Activated gamma-delta T cell (primary cell): ENCODE results near the gene SCN4A.

Source experiments
- DNase-seq: peaks from one replicate; lab custom pipeline; 2025; lab: John Stamatoyannopoulos, UW

SCN4A gene

GRCh38 chr17:64001763-64002529, 29.2 kb upstream of the SCN4A start:
- no peak for DNase-seq

DNA sequence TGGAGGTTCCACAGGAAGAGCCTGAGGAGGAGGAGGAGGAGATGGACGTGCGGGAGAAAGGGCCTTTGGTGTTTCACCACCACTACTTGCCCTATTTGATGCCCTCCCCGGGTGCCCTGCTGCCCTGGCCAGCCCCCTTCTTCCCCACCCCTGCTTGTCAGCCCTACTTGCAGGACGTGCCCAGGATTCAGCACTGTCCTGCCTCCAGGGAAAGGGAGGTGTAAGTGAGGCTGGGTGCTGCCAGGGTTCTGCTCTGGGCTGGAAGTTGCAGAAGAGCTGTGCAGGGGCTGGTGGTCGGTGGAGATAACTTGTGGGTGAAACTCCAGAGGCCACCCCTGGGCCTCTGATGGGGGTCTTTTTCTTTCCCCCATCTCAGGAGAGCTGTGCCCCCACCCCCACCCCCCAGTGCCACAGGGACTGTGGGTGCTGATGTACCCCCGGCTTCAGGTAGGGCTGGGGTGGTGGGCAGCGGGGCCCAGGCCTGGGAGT, 28.4 kb upstream of the SCN4A start:
- no peak for DNase-seq

DNA sequence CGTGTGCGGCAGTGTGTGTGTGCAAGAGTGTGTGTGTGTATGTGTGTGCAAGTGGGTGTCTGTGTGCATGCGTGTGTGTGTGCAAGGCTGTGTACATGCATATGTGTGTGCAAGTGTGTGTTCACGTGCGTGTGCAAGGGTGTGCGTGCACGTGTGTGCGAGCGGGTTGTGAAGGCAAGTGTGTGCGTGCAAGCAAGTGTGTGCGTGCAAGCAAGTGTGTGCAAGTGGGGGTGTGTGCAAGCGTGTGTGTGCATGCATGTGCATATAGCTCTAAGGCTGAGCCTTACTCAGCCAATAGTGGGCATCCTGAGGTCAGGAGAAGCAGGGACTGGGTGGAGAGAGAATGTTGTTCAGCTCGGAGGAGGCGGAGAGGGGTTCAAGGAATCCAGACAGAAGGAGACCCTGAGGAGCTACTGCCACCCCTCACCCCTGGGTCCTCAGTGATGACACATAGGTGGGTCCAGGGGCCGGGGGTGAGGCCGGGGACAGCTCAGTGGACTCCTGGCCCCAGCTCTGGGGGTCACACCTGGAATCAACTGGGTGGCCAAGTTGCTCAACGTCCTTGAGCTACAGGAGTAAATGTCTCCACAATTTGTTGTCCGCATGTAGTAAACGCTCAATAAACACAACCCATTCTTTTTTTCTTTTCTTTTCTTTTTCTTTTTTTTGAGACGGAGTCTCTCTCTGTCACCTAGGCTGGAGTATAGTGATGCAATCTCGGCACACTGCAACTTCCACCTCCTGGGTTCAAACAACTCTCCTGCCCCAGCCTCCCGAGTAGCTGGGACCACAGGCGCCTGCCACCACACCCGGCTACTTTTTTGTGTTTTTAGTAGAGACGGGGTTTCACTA, 27.2 kb upstream of the SCN4A start:
- DNase-seq, result no peak

- peak; percentile 30 for DNase-seq
Observed at GRCh38 chr17:63998721-63999679, 26.3 kb upstream of the SCN4A start.

DNA sequence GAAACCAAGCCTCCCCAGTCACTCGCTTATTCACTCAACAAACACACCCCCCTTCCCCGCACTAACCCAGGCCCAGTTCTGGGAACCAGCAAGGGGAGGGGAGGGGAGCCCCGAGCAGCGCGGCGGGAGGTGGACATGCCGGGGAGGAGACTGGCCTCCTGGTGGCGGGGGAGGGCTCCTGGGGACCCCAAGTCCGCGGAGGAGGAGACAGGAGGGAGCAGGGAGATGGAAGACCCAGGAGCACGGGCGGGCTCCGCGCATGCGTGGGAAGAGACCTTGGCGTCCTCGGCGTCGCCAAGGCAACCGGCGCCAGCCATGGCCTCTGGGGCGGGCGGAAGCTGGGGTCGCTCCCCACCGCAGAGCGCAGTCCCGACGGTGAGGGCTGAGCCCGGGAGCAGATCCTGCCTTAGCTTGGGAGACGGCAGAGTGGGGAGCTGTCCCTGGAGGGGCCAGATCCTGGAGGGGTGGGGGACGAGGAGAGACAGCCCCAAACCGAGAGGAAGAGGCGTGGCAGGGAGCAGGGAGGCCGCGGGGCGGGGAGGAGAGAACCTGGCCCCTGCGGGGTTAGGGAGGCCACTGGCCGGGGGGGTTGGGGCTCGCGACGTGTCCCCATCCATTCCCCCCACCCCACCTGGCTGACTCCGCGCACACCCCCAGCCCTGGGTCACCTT, 25.5 kb upstream of the SCN4A start, which contains the start of gene PRR29:
TSS of gene PRR29 (plus strand) at position 302 of the 671 bp plus-strand sequence. CDS start at position 316, 14 bp downstream.
- peak; percentile 64 for DNase-seq

DNA sequence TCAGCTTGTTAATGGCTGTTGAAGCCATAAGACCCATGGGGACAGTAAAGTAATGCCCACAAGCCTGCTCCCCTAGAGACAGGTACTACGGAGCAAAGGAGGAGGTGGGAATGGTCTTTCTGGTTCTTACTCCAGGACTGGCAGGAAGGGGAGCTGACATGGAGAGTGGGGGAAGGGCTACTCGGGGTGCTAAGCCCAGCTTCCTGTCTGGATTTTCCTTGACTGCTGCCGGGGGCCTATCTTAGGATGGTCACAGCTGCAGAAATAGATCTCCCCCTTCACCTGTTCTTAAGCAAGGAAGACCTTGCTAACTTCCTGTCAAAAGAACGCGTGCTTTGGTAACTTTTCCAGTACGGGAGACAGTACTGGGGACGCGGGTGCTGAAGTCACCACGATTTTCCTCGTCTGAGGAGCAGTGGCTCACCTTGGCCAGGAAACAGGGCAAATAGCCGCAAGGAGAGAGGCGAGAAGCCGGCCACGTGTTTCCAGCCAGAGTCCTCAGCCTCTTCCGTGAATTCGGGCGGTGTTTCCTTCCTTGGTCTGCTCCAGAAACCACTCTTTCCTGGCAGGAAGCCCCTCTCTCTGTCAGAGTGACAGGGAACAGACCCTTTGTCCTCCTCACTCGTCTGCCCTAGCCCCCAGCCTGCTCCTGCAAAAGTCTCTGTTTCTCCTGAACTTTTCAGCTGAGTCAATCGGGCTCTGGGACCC, 24.8 kb upstream of the SCN4A start:
- DNase-seq, result no peak

- no peak for DNase-seq
Observed at GRCh38 chr17:63996430-63997182, 23.9 kb upstream of the SCN4A start.

DNA sequence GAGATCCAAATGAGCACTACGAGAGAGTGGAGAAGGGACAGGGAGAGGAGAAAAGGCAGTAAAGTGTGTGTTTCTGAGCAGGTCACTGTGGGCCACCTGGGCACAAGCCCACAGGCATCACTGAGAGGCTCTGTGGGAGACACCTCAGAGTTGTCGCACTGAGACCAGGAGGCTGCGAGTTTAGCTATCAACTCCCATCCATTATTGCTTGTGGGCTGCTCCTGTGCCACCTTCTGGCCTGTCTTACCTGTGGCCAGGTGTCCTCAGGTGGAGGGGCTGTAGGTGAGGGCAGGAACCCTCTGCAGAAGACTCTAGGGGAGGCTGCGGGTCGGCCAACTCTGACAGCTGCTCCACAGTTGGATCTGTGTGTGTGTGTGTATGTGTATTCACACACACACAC, 22.9 kb upstream of the SCN4A start:
- no peak for DNase-seq

GRCh38 chr17:63993368-63993985, 20.8 kb upstream of the SCN4A start:
- no peak for DNase-seq

DNA sequence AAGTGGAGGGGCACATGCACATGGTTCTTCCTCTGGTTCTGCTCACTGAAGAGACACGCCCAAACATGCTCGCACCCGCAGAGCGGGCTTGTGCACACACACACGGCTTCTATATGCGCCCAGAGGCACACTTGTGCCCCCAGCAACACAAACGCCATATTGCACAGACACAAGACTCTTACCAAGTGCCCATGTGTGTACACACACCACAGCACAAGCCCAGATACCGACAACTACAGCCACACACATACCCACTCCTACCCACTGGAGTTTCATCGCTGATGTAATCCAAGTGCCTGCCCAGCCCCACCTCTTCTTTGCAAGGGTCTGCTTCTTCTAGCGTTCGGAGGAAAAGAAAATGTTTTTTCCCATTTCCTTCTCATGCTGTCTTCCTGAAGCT, 18.9 kb upstream of the SCN4A start:
- DNase-seq, result no peak

GRCh38 chr17:63989622-63990345, 17.1 kb upstream of the SCN4A start:
- no peak for DNase-seq

DNA sequence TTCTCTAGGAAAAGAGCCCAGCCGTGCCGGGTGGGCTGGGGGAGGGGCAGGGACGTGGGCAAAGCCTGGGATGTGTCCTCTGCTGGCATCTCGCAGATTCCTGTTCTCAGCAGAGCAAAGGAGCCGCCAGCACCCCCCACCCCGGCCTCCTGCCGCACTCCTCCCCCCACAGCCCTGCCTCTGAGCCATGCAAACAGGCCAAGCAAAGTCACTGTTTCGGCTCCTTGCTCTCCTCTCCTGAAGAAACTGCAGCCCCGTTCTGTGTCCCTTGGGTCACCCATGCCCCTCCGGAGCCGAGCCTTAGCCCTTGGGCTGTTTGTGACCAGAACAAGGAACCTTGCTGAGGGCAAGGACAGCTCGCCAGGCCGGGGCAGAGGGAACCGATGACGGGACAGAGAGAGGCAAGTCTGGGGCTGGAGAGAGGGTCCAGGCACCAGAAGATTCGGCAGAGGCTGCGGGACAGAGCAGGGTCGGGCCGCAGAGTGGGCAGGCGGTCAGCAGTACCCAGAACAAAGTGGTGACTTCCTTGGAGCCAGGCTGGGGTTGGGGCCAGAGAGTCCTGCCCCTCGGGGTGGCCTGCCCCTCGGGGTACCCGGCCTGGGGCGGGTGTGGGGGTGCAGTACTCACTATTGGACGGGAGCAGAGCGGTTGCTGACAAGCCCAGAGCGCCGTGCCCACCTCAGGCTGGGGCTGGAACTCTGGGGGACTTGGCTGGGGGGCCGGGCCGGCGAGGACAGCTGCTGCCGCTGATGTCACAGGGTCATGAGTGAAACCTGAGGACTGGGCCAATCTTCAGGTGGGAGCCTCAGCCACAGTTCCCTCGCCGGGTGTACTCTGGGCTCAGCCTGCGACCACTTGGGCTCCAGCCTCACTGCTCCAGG, 16.3 kb upstream of the SCN4A start:
- DNase-seq, result no peak

DNA sequence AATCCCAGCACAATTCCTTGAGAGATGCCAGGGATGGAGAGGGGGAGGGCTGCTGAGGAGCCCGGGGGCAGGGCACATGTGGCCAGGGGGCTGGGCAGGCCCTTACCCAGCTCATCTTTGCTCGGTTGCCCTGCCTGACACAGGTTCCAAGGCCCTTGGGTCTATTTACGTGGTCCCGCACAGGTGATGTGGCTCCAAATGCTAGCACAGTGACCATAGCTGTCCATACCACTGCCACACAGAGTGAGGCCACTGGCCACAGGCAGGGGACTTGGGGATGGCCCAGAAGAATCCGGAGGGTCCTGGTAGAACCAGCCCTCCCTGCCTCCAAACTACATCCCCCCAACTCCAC, 15.4 kb upstream of the SCN4A start:
- DNase-seq, result no peak

- DNase-seq, result no peak
Observed at GRCh38 chr17:63987221-63988126, 14.8 kb upstream of the SCN4A start.

DNA sequence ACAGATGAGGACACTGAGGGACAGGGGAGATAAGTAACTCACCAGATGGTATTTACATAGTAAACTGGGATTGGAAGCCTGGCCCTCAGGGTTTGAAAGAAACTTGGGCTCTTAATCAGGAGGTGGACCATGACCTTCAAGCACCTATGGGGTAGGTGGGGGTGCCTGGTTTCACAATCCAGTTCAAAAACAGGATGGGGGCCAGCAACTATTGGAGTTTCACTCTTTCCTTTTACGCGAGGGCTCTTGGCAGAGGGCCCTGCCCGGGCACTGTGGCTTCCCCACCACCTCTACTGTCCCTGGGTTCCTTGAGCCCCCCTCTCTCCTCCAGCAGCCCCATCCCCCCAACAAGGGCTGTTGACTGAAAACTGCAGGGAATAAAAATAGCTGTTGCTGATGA, 14.1 kb upstream of the SCN4A start:
- no peak for DNase-seq

DNA sequence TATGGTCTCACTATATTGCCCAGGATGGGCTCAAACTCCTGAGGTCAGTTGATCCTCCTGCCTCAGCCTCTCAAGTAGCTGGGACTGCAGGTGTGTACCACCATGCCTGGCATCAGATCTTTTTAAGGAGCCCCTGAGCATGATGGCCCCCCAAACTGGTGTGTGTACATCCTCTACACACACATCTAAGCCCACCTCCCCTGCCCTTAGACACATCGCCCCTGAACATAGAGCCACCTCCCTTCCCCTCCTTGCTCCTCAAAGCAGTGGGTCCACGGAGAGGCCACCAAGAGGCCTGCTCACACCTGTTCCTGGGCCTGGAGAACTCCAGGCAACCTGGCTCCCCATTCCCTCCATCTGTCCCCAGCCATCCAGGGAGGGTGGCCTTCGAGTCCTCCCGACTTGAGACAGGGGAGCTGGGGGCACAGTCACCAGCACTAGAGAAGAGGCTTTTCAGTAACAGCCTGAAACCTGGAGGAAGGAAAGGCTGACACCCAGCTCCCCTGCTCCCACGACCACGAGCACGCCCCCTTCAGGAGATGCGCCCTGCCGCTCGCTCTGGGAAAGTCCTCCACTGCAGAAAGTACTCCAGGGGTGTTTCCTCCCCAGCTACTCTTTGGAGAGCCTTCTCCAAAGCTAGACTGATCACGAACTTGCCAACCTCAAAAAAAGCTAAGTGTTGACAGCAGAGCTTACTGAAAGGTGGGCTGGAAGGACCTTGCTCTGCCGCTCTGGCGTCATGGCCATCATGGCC, 12.8 kb upstream of the SCN4A start:
- DNase-seq, result no peak
